H1 (cell line): ENCODE data around the gene FAM186B. TPM values are rescaled to one million over a fixed set of nuclear protein-coding genes. Genes with fewer than 3 reads are reported as not detected.

Experiments
- CTCF ChIA-PET: fragments of 300-600 bp; sonication (Branson Sonifier 250); formaldehyde crosslinking; loops from one replicate; lab custom pipeline; 2021; ENCODE audit not compliant: partially characterized antibody; lab: Charles Lee
- POLR2A ChIA-PET: fragments of 300-600 bp; sonication (Branson Sonifier 250); formaldehyde crosslinking; loops from one replicate; lab custom pipeline; 2021; ENCODE audit warnings: inconsistent platforms; ENCODE audit not compliant: partially characterized antibody; lab: Charles Lee
- DNase-seq, 2 experiments: peaks; one replicate each; pipeline versions ENCODE4 v3.0.0 to v3.0.0-alpha.2; 2010 to 2022; ENCODE audit warnings: low spot score in 2 of 2, low read depth in 1 of 2, mixed read lengths in 1 of 2
- FAIRE-seq: peaks from 2 replicates; lab custom pipeline; 2011; peaks lifted over from hg19 to GRCh38; lab: Jason Lieb, UNC
- H2AFZ ChIP-seq: 2 replicates; pipeline ENCODE4 v1.8.1; 2012; ENCODE audit warnings: low read length, inconsistent platforms
- H2AK5ac ChIP-seq: 2 replicates; pipeline ENCODE4 v1.6.1; 2013; ENCODE audit warnings: low read depth, low read length
- H2BK120ac ChIP-seq: replicated peaks from 2 replicates; pipeline ENCODE3; 2013; ENCODE audit warnings: low read depth, low read length, inconsistent platforms
- H2BK12ac ChIP-seq: 2 replicates; pipeline ENCODE4 v1.6.1; 2013; ENCODE audit warnings: low read depth, low read length
- H2BK15ac ChIP-seq: 2 replicates; pipeline ENCODE4 v1.6.1; 2013; ENCODE audit warnings: low read length
- H2BK20ac ChIP-seq: 2 replicates; pipeline ENCODE4 v1.6.1; 2013; ENCODE audit warnings: low read length
- H2BK5ac ChIP-seq: 2 replicates; pipeline ENCODE4 v1.6.1; 2013; ENCODE audit warnings: low read depth, low read length
- H3K14ac ChIP-seq: 2 replicates; pipeline ENCODE4 v1.6.1; 2013; ENCODE audit warnings: inconsistent platforms; ENCODE audit not compliant: insufficient read length
- H3K18ac ChIP-seq: 2 replicates; pipeline ENCODE4 v1.6.1; 2013; ENCODE audit warnings: low read length; ENCODE audit errors: extremely low read depth
- H3K23ac ChIP-seq: 2 replicates; pipeline ENCODE4 v1.6.1; 2013; ENCODE audit warnings: inconsistent platforms; ENCODE audit not compliant: insufficient read length
- H3K23me2 ChIP-seq: 2 replicates; pipeline ENCODE4 v1.6.1; 2013; ENCODE audit warnings: low read depth, low read length
- H3K27ac ChIP-seq: 2 replicates; pipeline ENCODE4 v1.6.1; 2011; ENCODE audit warnings: low read depth, low read length, inconsistent platforms
- H3K27me3 ChIP-seq, 4 experiments: replicated peaks in 1 of 4; 1 replicate in 1 of 4; 2 replicates in 3 of 4; pipeline versions ENCODE4 v1.6.1 to v1.8.1; 2011 to 2013; ENCODE audit warnings: low read length in 3 of 4, mild to moderate bottlenecking in 3 of 4, inconsistent platforms in 2 of 4, mixed read lengths in 2 of 4, moderate library complexity in 1 of 4; ENCODE audit not compliant: control insufficient read depth in 3 of 4, insufficient read depth in 3 of 4; ENCODE audit errors: extremely low read depth in 1 of 4
- H3K36me3 ChIP-seq, 4 experiments: 2 replicates each; pipeline versions ENCODE4 v1.6.1 to v1.8.1; 2011 to 2013; ENCODE audit warnings: mild to moderate bottlenecking in 4 of 4, low read length in 3 of 4, moderate library complexity in 2 of 4, control low read depth in 1 of 4, inconsistent platforms in 1 of 4; ENCODE audit not compliant: insufficient read depth in 4 of 4, control insufficient read depth in 2 of 4
- H3K4ac ChIP-seq: replicated peaks from 2 replicates; pipeline ENCODE3; 2013; ENCODE audit warnings: low read length, low read depth, mixed read lengths, inconsistent platforms; ENCODE audit not compliant: insufficient read length
- H3K4me1 ChIP-seq, 4 experiments: replicated peaks in 1 of 4; 1 replicate in 1 of 4; 2 replicates in 3 of 4; pipeline versions ENCODE4 v1.6.1 to v1.8.1; 2011 to 2013; ENCODE audit warnings: low read length in 3 of 4, inconsistent platforms in 2 of 4, mixed read lengths in 1 of 4; ENCODE audit not compliant: insufficient read depth in 4 of 4, control insufficient read depth in 3 of 4
- H3K4me2 ChIP-seq, 2 experiments: 2 replicates each; pipeline versions ENCODE4 v1.6.1 to v1.8.1; 2011 to 2013; ENCODE audit warnings: low read depth in 2 of 2, low read length in 2 of 2, control low read depth in 1 of 2, inconsistent platforms in 1 of 2, mild to moderate bottlenecking in 1 of 2; ENCODE audit not compliant: insufficient read depth in 1 of 2
- H3K4me3 ChIP-seq, 4 experiments: fragments of 200-600, 300-600 bp in 1 of 4; sonication (generic), shearing (Covaris generic), sonication (Bioruptor Twin) in 1 of 4; 2 replicates each; pipeline versions ENCODE4 v1.5.1 to v1.8.1; 2011 to 2016; ENCODE audit warnings: low read length in 4 of 4, low read depth in 3 of 4, control low read depth in 2 of 4, inconsistent platforms in 2 of 4, mild to moderate bottlenecking in 2 of 4, mixed read lengths in 1 of 4, moderate library complexity in 1 of 4; ENCODE audit not compliant: insufficient read depth in 2 of 4; ENCODE audit errors: extremely low read depth in 1 of 4
- H3K56ac ChIP-seq: replicated peaks from 2 replicates; pipeline ENCODE3; 2013; ENCODE audit warnings: low read depth, mild to moderate bottlenecking, mixed read lengths, low read length, inconsistent platforms; ENCODE audit not compliant: insufficient read length
- H3K79me1 ChIP-seq: 2 replicates; pipeline ENCODE4 v1.6.1; 2013; ENCODE audit warnings: low read depth, low read length, control low read depth
- H3K79me2 ChIP-seq, 2 experiments: 2 replicates each; pipeline versions ENCODE4 v1.6.1 to v1.8.1; 2012 to 2013; ENCODE audit warnings: low read length in 2 of 2, mild to moderate bottlenecking in 2 of 2, inconsistent platforms in 1 of 2; ENCODE audit not compliant: insufficient read depth in 2 of 2, control insufficient read depth in 1 of 2
- H3K9ac ChIP-seq, 4 experiments: replicated peaks in 1 of 4; 1 replicate in 1 of 4; 2 replicates in 3 of 4; pipeline versions ENCODE4 v1.6.1 to v1.8.1; 2011 to 2013; ENCODE audit warnings: low read depth in 3 of 4, low read length in 3 of 4, control low read depth in 2 of 4, mild to moderate bottlenecking in 2 of 4, moderate library complexity in 2 of 4, inconsistent platforms in 1 of 4; ENCODE audit errors: extremely low read depth in 1 of 4
- H3K9me3 ChIP-seq, 2 experiments: 2 replicates each; pipeline versions ENCODE4 v1.6.1 to v1.8.1; 2012 to 2013; ENCODE audit warnings: mild to moderate bottlenecking in 2 of 2, moderate library complexity in 2 of 2, control low read depth in 1 of 2, inconsistent platforms in 1 of 2, low read depth in 1 of 2, low read length in 1 of 2, mixed read lengths in 1 of 2; ENCODE audit not compliant: insufficient read depth in 2 of 2
- H4K20me1 ChIP-seq, 2 experiments: replicated peaks in 1 of 2; 2 replicates each; pipeline versions ENCODE3 to v1.8.1; 2011 to 2013; ENCODE audit warnings: inconsistent platforms in 2 of 2, low read length in 2 of 2, mild to moderate bottlenecking in 1 of 2; ENCODE audit not compliant: insufficient read depth in 2 of 2, control insufficient read depth in 1 of 2
- H4K5ac ChIP-seq: 2 replicates; pipeline ENCODE4 v1.6.1; 2013; ENCODE audit warnings: low read length, low read depth, mixed read lengths, inconsistent platforms; ENCODE audit not compliant: insufficient read length
- H4K8ac ChIP-seq: 2 replicates; pipeline ENCODE4 v1.8.0; 2013; ENCODE audit warnings: mild to moderate bottlenecking, moderate library complexity, low read length, inconsistent platforms; ENCODE audit not compliant: insufficient read depth; ENCODE audit errors: extremely low read depth
- H4K91ac ChIP-seq: replicated peaks from 2 replicates; pipeline ENCODE3; 2013; ENCODE audit warnings: low read length, mixed read lengths, inconsistent platforms; ENCODE audit not compliant: insufficient read length
- WGBS, 2 experiments: shearing (Covaris generic) in 1 of 2; methylation state at CpG; one replicate each; pipeline versions ENCODE4 v1.1.6 to v1.1.7; 2013 to 2015; ENCODE audit warnings: low lambda C conversion rate in 2 of 2, mixed read lengths in 2 of 2, inconsistent platforms in 1 of 2, low coverage in 1 of 2, missing lambda C conversion rate in 1 of 2; ENCODE audit not compliant: insufficient replicate concordance in 2 of 2, insufficient coverage in 1 of 2, insufficient read length in 1 of 2; ENCODE audit errors: extremely low coverage in 1 of 2, missing lambda C conversion rate in 1 of 2; 5-methylcytosine and 5-hydroxymethylcytosine counted together
- polyA plus RNA-seq, 7 experiments: library from polyadenylated mRNA; depleted of rRNA in 3 of 7; stranded (reverse) in 5 of 7; unstranded in 2 of 7; fragments of >200 nt in 5 of 7; fragments of 200-250 nt in 2 of 7; gene quantifications; 1 replicate in 5 of 7; 2 replicates in 1 of 7; 4 replicates in 1 of 7; pipeline versions ENCODE4 v1.2.1 to v1.2.3, GENCODE V29; 2011 to 2013; ENCODE audit warnings: missing spikeins in 2 of 7, mixed read lengths in 2 of 7
- total RNA-seq: library from RNA; stranded (reverse); fragmentation: NEBNext Ultra II Directional; extraction: Animal tissue kit (Norgen Biotek cat#: 25700); gene quantifications from 2 replicates; pipeline ENCODE4 v1.2.1, GENCODE V29; 2021

Gene FAM186B
- total and polyA plus RNA-seq, 2 of the 8 experiments (the other 6 are each of a cell fraction or from before 2014, with no cell fraction given) = 0.12 to 0.73 TPM

GRCh38 chr12:49627752-49628360 is 22.4 kb upstream of the FAM186B start:
- no peaks in the 10 kb centered on the region for H3K79me1 ChIP-seq
- H2BK120ac ChIP-seq = no peak overlapping the region
- H3K9ac ChIP-seq = no peak overlapping the region
- DNase-seq (no peak), FAIRE-seq (no peak)
- no peak overlapping the region for H3K23ac ChIP-seq
- no peak overlapping the region for H2BK12ac ChIP-seq
- H3K56ac ChIP-seq = no peak overlapping the region
- no peaks in the 10 kb centered on the region for H3K9me3 ChIP-seq
- no peaks in the 10 kb centered on the region for H4K20me1 ChIP-seq
- H2BK5ac ChIP-seq = no peak overlapping the region
- WGBS, 2 experiments = 90% methylated on average over 3 of the region's 3 CpGs; no CpG with 5 or more reads in 1 of the 2 experiments
- H3K27me3 ChIP-seq = no peaks in the 10 kb centered on the region
- ChIA-PET POLR2A (interaction anchor here (0.6 to 3.4 kb wide), 7 partner anchors 9 to 788 kb away, joined by 3 to 17 read pairs (median 3); partner anchors contain the start of gene TMBIM6), CTCF (interaction anchor here (0.9 to 9.4 kb wide), 7 partner anchors 9 to 285 kb away, joined by 3 to 58 read pairs (median 3); no protein-coding TSS in a partner anchor)
- H3K27ac ChIP-seq = no peak overlapping the region
- H3K23me2 ChIP-seq = peaks cover 7% of the 10 kb centered on the region; the same call in 1 of the 2 replicates
- H3K4me3 ChIP-seq = no peak overlapping the region
- no peaks in the 10 kb centered on the region for H3K79me2 ChIP-seq
- peaks cover 0 to 2% (median 0%) of the 10 kb centered on the region in 4 experiments; a peak in 2 of 7 replicates for H3K4me1 ChIP-seq
- H3K36me3 ChIP-seq = 0 out of 8 replicates have a peak, but pooled peaks cover 0 to 4% (median 0%) of the 10 kb centered on the region in 4 experiments
- H2AFZ ChIP-seq = no peak overlapping the region
- no peak overlapping the region for H4K8ac ChIP-seq
- no peak overlapping the region for H2BK20ac ChIP-seq
- no peak overlapping the region for H2BK15ac ChIP-seq
- H3K14ac ChIP-seq = no peak overlapping the region
- no peak overlapping the region for H4K5ac ChIP-seq
- H4K91ac ChIP-seq = no peak overlapping the region
- H2AK5ac ChIP-seq = no peak overlapping the region
- H3K4ac ChIP-seq = no peak overlapping the region
- no peak overlapping the region for H3K4me2 ChIP-seq
- H3K18ac ChIP-seq = no peak overlapping the region
